ENCODE results near the gene CAMTA1.
"Not testable (repeated sequence)": the region's sequence is repeated elsewhere in the genome, so short reads cannot be mapped to it uniquely, and the experiment has no call there.

The CAMTA1 gene

GRCh38 chr1:6835139-6835538, 49.9 kb downstream of the CAMTA1 start:
- TF ChIP-seq ARNTL (CRISPR knock-in tag; IDR thresholded peaks at IDR 0.05; ENCODE audit: borderline replicate concordance, low read depth) (no peak), BACH2 (CRISPR knock-in tag; IDR thresholded peaks at IDR 0.05; ENCODE audit: borderline replicate concordance) (no peak), ZFP3 (CRISPR knock-in tag; IDR thresholded peaks at IDR 0.05) (no peak), ZNF565 (CRISPR knock-in tag; conservative IDR thresholded peaks at IDR 0.05; ENCODE audit: low read depth) (no peak), TSHZ2 (CRISPR knock-in tag; IDR thresholded peaks at IDR 0.05) (no peak), TOX (CRISPR knock-in tag; IDR thresholded peaks at IDR 0.05; ENCODE audit: borderline replicate concordance) (no peak), CSDC2 (CRISPR knock-in tag; IDR thresholded peaks at IDR 0.05) (no peak), ZNF70 (CRISPR knock-in tag; IDR thresholded peaks at IDR 0.05) (no peak), ZC3H10 (CRISPR knock-in tag; IDR thresholded peaks at IDR 0.05) (no peak), OSR1 (CRISPR knock-in tag; IDR thresholded peaks at IDR 0.05) (no peak), ZFP30 (CRISPR knock-in tag; IDR thresholded peaks at IDR 0.05) (no peak), TCF4 (CRISPR knock-in tag; IDR thresholded peaks at IDR 0.05; ENCODE audit: borderline replicate concordance) (no peak)
- ATAC-seq = no peak

- ATAC-seq = no peak
Observed at GRCh38 chr1:6842301-6842700, 57.0 kb downstream of the CAMTA1 start.

GRCh38 chr1:6845786-6846185, 60.5 kb downstream of the CAMTA1 start:
- ATAC-seq = not testable (repeated sequence)

More at GRCh38 chr1:6842301-6842700, 57.0 kb downstream of the CAMTA1 start:
- TF ChIP-seq CSRNP3 (CRISPR knock-in tag; IDR thresholded peaks at IDR 0.05) (no peak), ZNF8 (CRISPR knock-in tag; IDR thresholded peaks at IDR 0.05) (no peak), PPARA (CRISPR knock-in tag; IDR thresholded peaks at IDR 0.05; ENCODE audit: borderline replicate concordance) (no peak), CSDC2 (CRISPR knock-in tag; IDR thresholded peaks at IDR 0.05) (no peak), ZFP30 (CRISPR knock-in tag; IDR thresholded peaks at IDR 0.05) (no peak), RARB (CRISPR knock-in tag; IDR thresholded peaks at IDR 0.05) (no peak), ISL1 (CRISPR knock-in tag; IDR thresholded peaks at IDR 0.05) (no peak), CREB5 (CRISPR knock-in tag; IDR thresholded peaks at IDR 0.05; ENCODE audit: low read depth) (no peak), TCF4 (CRISPR knock-in tag; IDR thresholded peaks at IDR 0.05; ENCODE audit: borderline replicate concordance) (no peak)

GRCh38 chr1:6848816-6849215, 63.6 kb downstream of the CAMTA1 start:
- no peak for ATAC-seq
- TF ChIP-seq ZNF70 (CRISPR knock-in tag; IDR thresholded peaks at IDR 0.05) (no peak), CSRNP3 (CRISPR knock-in tag; IDR thresholded peaks at IDR 0.05) (no peak), ISL1 (CRISPR knock-in tag; IDR thresholded peaks at IDR 0.05) (no peak), ZNF565 (CRISPR knock-in tag; conservative IDR thresholded peaks at IDR 0.05; ENCODE audit: low read depth) (no peak), ZFP3 (CRISPR knock-in tag; IDR thresholded peaks at IDR 0.05) (no peak)

- no peak for ATAC-seq
- TF ChIP-seq TSHZ2 (CRISPR knock-in tag; IDR thresholded peaks at IDR 0.05) = no peak
- TF ChIP-seq GLIS3 (CRISPR knock-in tag; IDR thresholded peaks at IDR 0.05) = no peak
- no peak for TF ChIP-seq POU6F1 (CRISPR knock-in tag; IDR thresholded peaks at IDR 0.05; ENCODE audit: borderline replicate concordance, low read depth)
- no peak for TF ChIP-seq CSDC2 (CRISPR knock-in tag; IDR thresholded peaks at IDR 0.05)
- no peak for TF ChIP-seq ZNF565 (CRISPR knock-in tag; conservative IDR thresholded peaks at IDR 0.05; ENCODE audit: low read depth)
- no peak for TF ChIP-seq ZFP30 (CRISPR knock-in tag; IDR thresholded peaks at IDR 0.05)
- TF ChIP-seq TCF4 (CRISPR knock-in tag; IDR thresholded peaks at IDR 0.05; ENCODE audit: borderline replicate concordance) = no peak
- TF ChIP-seq TOX (CRISPR knock-in tag; IDR thresholded peaks at IDR 0.05; ENCODE audit: borderline replicate concordance) = no peak
- no peak for TF ChIP-seq BACH2 (CRISPR knock-in tag; IDR thresholded peaks at IDR 0.05; ENCODE audit: borderline replicate concordance)
Observed at GRCh38 chr1:6850537-6850936, 65.3 kb downstream of the CAMTA1 start.
